CD14-positive monocyte (primary cell): Measurements from ENCODE around the gene ITGB2. TPM values are rescaled to one million over a fixed set of nuclear protein-coding genes. Genes with fewer than 3 reads are reported as not detected.

Experiments
- DNase-seq, 3 donors: peaks; one replicate each; pipeline ENCODE4 v3.0.0-alpha.2; 2011 to 2022
- H2AFZ ChIP-seq: 2 replicates; pipeline ENCODE4 v1.6.0; 2012; ENCODE audit warnings: mild to moderate bottlenecking, low read depth, low read length, inconsistent platforms; ENCODE audit not compliant: insufficient read depth, poor library complexity, severe bottlenecking
- H3K27ac ChIP-seq, 2 donors: 1 replicate in 1 of 2; 2 replicates in 1 of 2; pipeline ENCODE4 v1.5.1; 2012 to 2013; ENCODE audit warnings: low read length in 2 of 2, control low read depth in 1 of 2, inconsistent platforms in 1 of 2, low read depth in 1 of 2, mild to moderate bottlenecking in 1 of 2
- H3K27me3 ChIP-seq, 2 donors: one replicate each; pipeline versions ENCODE4 v1.6.0 to v1.6.1; 2011 to 2013; ENCODE audit warnings: low read length in 2 of 2; ENCODE audit not compliant: control insufficient read depth in 2 of 2, insufficient read depth in 2 of 2
- H3K36me3 ChIP-seq, 2 donors: replicated peaks in 1 of 2; 1 replicate in 1 of 2; 2 replicates in 1 of 2; pipeline versions ENCODE4 v1.5.1 to v1.6.1; 2012 to 2013; ENCODE audit warnings: low read length in 2 of 2, control low read depth in 1 of 2, inconsistent platforms in 1 of 2, mild to moderate bottlenecking in 1 of 2; ENCODE audit not compliant: insufficient read depth in 2 of 2, control insufficient read depth in 1 of 2
- H3K4me1 ChIP-seq, 2 donors: 1 replicate in 1 of 2; 2 replicates in 1 of 2; pipeline versions ENCODE4 v1.5.1 to v1.6.1; 2012 to 2013; ENCODE audit warnings: low read length in 2 of 2, control low read depth in 1 of 2, inconsistent platforms in 1 of 2, mild to moderate bottlenecking in 1 of 2, moderate library complexity in 1 of 2; ENCODE audit not compliant: insufficient read depth in 2 of 2, control insufficient read depth in 1 of 2
- H3K4me2 ChIP-seq: replicated peaks from 2 replicates; pipeline ENCODE3; 2012; ENCODE audit warnings: low read length, moderate library complexity, mild to moderate bottlenecking; ENCODE audit not compliant: poor library complexity, severe bottlenecking; ENCODE audit errors: extremely low read depth
- H3K4me3 ChIP-seq, 3 experiments: fragments of 200-600 bp in 1 of 3; sonication (generic) in 1 of 3; replicated peaks in 1 of 3; 1 replicate in 2 of 3; 2 replicates in 1 of 3; pipeline ENCODE4 v1.5.1; 2011 to 2013; ENCODE audit warnings: low read length in 3 of 3, mild to moderate bottlenecking in 3 of 3, control low read depth in 2 of 3, low read depth in 2 of 3, inconsistent platforms in 1 of 3, moderate library complexity in 1 of 3
- H3K79me2 ChIP-seq: 2 replicates; pipeline ENCODE4 v1.6.0; 2012; ENCODE audit warnings: mild to moderate bottlenecking, control low read depth, inconsistent platforms, low read length, moderate library complexity; ENCODE audit not compliant: insufficient read depth
- H3K9ac ChIP-seq: 2 replicates; pipeline ENCODE4 v1.6.0; 2017; ENCODE audit warnings: low read length, mild to moderate bottlenecking; ENCODE audit not compliant: insufficient read depth, poor library complexity, severe bottlenecking
- H3K9me3 ChIP-seq, 2 donors: replicated peaks in 1 of 2; 1 replicate in 1 of 2; 2 replicates in 1 of 2; pipeline versions ENCODE4 v1.5.1 to v1.6.1; 2012 to 2013; ENCODE audit warnings: low read length in 2 of 2, control low read depth in 1 of 2; ENCODE audit not compliant: control insufficient read depth in 1 of 2, insufficient read depth in 1 of 2
- H4K20me1 ChIP-seq: 2 replicates; pipeline ENCODE4 v1.6.0; 2012; ENCODE audit warnings: mild to moderate bottlenecking, low read length, control low read depth, moderate library complexity; ENCODE audit not compliant: insufficient read depth
- H3K27ac Mint-ChIP-seq, 7 donors: one replicate each; pipeline ENCODE4 v1.8.0; 2020; ENCODE audit warnings: mild to moderate bottlenecking in 7 of 7, mixed read lengths in 7 of 7, moderate library complexity in 6 of 7, inconsistent platforms in 2 of 7
- H3K27me3 Mint-ChIP-seq, 3 donors: one replicate each; pipeline ENCODE4 v1.8.0; 2021 to 2022; ENCODE audit warnings: low read depth in 3 of 3, mild to moderate bottlenecking in 3 of 3, mixed read lengths in 3 of 3, moderate library complexity in 3 of 3, inconsistent platforms in 1 of 3
- H3K36me3 Mint-ChIP-seq, 2 donors: one replicate each; pipeline ENCODE4 v1.8.0; 2020; ENCODE audit warnings: mixed read lengths in 2 of 2, inconsistent platforms in 1 of 2, mild to moderate bottlenecking in 1 of 2
- H3K4me1 Mint-ChIP-seq: one replicate; pipeline ENCODE4 v1.8.0; 2020; ENCODE audit warnings: mild to moderate bottlenecking, mixed read lengths
- H3K4me3 Mint-ChIP-seq, 2 donors: one replicate each; pipeline ENCODE4 v1.8.0; 2020; ENCODE audit warnings: mild to moderate bottlenecking in 2 of 2, mixed read lengths in 2 of 2, moderate library complexity in 1 of 2
- H3K9me3 Mint-ChIP-seq, 7 donors: one replicate each; pipeline ENCODE4 v1.8.0; 2020 to 2022; ENCODE audit warnings: mixed read lengths in 7 of 7, mild to moderate bottlenecking in 6 of 7, moderate library complexity in 6 of 7, inconsistent platforms in 2 of 7
- CTCF ChIP-seq: fragments of 200-600 bp; IDR thresholded peaks from one replicate; pipeline ENCODE4 v1.8.0; 2022; ENCODE audit warnings: antibody characterized with exemption, mild to moderate bottlenecking
- WGBS: methylation state at CpG from one replicate; pipeline ENCODE4 v1.1.5; 2013; ENCODE audit warnings: missing lambda C conversion rate; ENCODE audit not compliant: insufficient coverage; 5-methylcytosine and 5-hydroxymethylcytosine counted together
- intact Hi-C, 2 donors: fragments of 100-400 bp; cut with micrococcal nuclease; formaldehyde crosslinking; loops; one replicate each; pipeline versions ENCODE4 v1.15.0 to v1.15.1; 2023
- polyA plus RNA-seq, 3 donors: library from polyadenylated mRNA; depleted of rRNA in 1 of 3; unstranded in 2 of 3; stranded (reverse) in 1 of 3; fragments of 300-500 nt in 2 of 3; fragments of >200 nt in 1 of 3; fragmentation: Illumina TruSeq in 2 of 3; gene quantifications; 1 replicate in 2 of 3; 2 replicates in 1 of 3; pipeline ENCODE4 v1.2.3, GENCODE V29; 2012 to 2021

The ITGB2 gene
- polyA plus RNA-seq, 3 donors: 1,470 to 1,628 (median 1,602) TPM

- no peaks in the 10 kb centered on the region for H3K9me3 ChIP-seq
- peaks cover 100% of the 10 kb centered on the region for H4K20me1 ChIP-seq
- intact Hi-C loops: no loop called here
- DNase-seq: no peak
- H3K4me3 ChIP-seq: no peak overlapping the region
- TF ChIP-seq CTCF: no peak
- H3K27me3 ChIP-seq: no peaks in the 10 kb centered on the region
- H3K27ac ChIP-seq: no peak overlapping the region
- Mint-ChIP-seq H3K4me1 (peaks cover 54% of the 10 kb centered on the region), H3K9me3 (no peaks in the 10 kb centered on the region), H3K36me3 (peaks cover 76 to 84% of the 10 kb centered on the region in 2 donors), H3K27me3 (no peaks in the 10 kb centered on the region), H3K27ac (peak overlapping the region in 3 of 7 donors; percentile 8 to 80 (median 46)), H3K4me3 (no peak overlapping the region)
- H3K79me2 ChIP-seq: peaks cover 100% of the 10 kb centered on the region
- H3K4me2 ChIP-seq: no peak overlapping the region
- WGBS: 94% methylated on average over 6 of the region's 25 CpGs
- peaks cover 46 to 82% of the 10 kb centered on the region in 2 donors for H3K36me3 ChIP-seq
- no peak overlapping the region for H2AFZ ChIP-seq
- no peak overlapping the region for H3K9ac ChIP-seq
- H3K4me1 ChIP-seq: peaks cover 31% of the 10 kb centered on the region in 2 donors
These were observed 57.6 kb downstream of the ITGB2 start for GRCh38 chr21:44862869-44863685.

GRCh38 chr21:44858791-44859190, 61.9 kb downstream of the ITGB2 start:
- H3K4me2 ChIP-seq: no peak overlapping the region
- intact Hi-C loops: loop anchor here in 1 of 2 donors (5.0 kb wide), 1 partner anchor 36 kb away; no protein-coding TSS in a partner anchor
- peaks cover 78 to 99% of the 10 kb centered on the region in 2 donors for H3K36me3 ChIP-seq
- peaks cover 100% of the 10 kb centered on the region for H4K20me1 ChIP-seq
- peaks cover 85 to 98% of the 10 kb centered on the region in 2 donors for H3K36me3 Mint-ChIP-seq
- peaks cover 0 to 1% (median 0%) of the 10 kb centered on the region in 7 donors for H3K9me3 Mint-ChIP-seq
- peaks cover 10 to 14% of the 10 kb centered on the region in 2 donors for H3K4me1 ChIP-seq
- H3K79me2 ChIP-seq: peaks cover 100% of the 10 kb centered on the region
- H3K4me3 Mint-ChIP-seq: no peak overlapping the region
- H3K27ac Mint-ChIP-seq: peak overlapping the region in 4 of 7 donors; percentile 6 to 53 (median 34)
- no peak overlapping the region for H3K4me3 ChIP-seq
- 95% methylated on average over 7 of the region's 10 CpGs for WGBS
- TF ChIP-seq CTCF: no peak
- H2AFZ ChIP-seq: no peak overlapping the region
- no peaks in the 10 kb centered on the region for H3K27me3 ChIP-seq
- no peak overlapping the region for H3K9ac ChIP-seq
- H3K27ac ChIP-seq: no peak overlapping the region
- peaks cover 40% of the 10 kb centered on the region for H3K4me1 Mint-ChIP-seq
- no peak for DNase-seq
- no peaks in the 10 kb centered on the region for H3K9me3 ChIP-seq
- no peaks in the 10 kb centered on the region for H3K27me3 Mint-ChIP-seq
